GM11168 (cell line): ENCODE results near the gene PRKCE.
"Not testable (repeated sequence)": the region's sequence is repeated elsewhere in the genome, so short reads cannot be mapped to it uniquely, and the experiment has no call there.

ENCODE experiments used
- in situ Hi-C: fragments of 300-500 bp; cut with MboI; formaldehyde crosslinking; loops from one replicate; pipeline ENCODE4 v1.12.0; 2022; ENCODE audit warnings: low sequenced_read_pairs; ENCODE audit not compliant: unreplicated experiment

PRKCE gene

DNA sequence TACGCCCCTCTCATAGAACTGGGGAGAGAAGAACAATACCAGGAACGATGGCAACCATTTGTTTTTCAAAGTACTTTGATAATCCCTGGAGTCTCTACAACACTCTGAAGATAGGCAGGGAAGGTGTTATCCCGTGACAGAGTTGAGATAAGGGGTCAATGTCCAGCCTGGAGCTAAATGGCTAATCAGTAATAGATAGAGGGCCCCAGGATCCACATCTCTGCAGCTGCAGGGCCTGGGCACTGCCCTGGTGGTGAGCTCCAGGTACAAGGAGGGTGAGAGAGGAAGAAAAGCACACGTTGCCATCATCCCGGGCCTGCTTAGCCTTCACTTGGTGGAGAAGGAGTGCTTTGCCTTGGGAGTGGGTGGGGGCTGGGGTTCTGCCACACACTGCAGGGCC, 260.6 kb downstream of the PRKCE start:
- in situ Hi-C loops = no loop called here

DNA sequence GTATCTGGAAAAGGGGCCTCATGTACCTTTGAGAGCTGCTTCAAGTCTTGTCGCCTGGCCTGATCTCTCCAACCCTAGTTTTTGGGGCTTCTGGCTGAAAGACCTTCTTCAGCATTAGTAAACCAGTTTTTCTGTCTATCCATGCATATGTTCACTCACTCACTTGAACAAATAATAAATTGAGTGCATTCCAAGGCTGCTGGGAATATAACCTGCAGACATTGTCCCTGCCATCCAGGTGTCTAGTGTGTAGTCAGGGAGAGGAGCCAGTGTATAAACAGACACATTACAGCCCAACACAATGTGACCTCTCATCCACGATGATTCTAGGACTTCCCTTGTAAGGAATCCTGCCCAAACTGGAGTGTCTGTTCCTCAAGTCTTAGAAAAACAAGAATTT, 262.1 kb downstream of the PRKCE start:
- in situ Hi-C loops = no loop called here

DNA sequence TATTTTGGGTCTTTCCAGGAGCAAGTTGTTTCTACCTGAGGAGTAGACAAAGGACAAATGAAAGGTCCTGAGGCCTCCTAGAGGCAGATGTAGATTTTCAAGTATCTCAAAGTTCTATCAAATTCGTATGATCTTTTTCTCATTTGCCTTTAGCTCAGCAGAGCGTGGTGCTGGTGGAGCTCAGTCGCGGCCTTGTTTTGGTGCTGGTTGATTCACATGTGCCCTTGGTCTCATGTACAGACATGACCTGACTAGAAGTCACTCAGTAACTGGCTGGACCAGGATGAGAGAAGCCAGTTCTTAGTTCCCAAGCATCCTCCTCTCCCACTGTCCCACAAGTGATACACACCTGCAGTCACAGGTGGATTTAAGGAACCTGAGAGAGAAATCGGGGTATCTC, 264.0 kb downstream of the PRKCE start:
- in situ Hi-C loops = no loop called here

DNA sequence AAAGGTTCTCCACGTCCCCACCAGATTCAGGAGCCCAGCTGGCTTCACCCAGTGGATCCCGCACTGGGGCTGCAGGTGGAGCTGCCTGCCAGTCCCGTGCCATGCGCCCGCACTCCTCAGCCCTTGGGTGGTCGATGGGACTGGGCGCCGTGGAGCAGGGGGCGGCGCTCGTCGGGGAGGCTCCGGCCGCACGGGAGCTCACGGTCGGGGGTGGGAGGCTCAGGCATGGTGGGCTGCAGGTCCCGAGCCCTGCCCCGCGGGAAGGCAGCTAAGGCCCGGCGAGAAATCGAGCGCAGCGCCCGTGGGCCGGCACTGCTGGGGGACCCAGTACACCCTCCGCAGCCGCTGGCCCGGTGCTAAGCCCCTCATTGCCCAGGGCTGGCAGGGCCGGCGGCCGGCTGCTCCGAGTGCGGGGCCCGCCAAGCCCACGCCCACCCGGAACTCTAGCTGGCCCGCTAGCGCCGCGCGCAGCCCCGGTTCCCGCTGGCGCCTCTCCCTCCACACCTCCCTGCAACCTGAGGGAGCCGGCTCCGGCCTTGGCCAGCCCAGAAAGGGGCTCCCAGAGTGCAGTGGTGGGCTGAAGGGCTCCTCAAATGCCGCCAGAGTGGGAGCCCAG, 266.2 kb downstream of the PRKCE start:
- in situ Hi-C loops = not testable (repeated sequence)

DNA sequence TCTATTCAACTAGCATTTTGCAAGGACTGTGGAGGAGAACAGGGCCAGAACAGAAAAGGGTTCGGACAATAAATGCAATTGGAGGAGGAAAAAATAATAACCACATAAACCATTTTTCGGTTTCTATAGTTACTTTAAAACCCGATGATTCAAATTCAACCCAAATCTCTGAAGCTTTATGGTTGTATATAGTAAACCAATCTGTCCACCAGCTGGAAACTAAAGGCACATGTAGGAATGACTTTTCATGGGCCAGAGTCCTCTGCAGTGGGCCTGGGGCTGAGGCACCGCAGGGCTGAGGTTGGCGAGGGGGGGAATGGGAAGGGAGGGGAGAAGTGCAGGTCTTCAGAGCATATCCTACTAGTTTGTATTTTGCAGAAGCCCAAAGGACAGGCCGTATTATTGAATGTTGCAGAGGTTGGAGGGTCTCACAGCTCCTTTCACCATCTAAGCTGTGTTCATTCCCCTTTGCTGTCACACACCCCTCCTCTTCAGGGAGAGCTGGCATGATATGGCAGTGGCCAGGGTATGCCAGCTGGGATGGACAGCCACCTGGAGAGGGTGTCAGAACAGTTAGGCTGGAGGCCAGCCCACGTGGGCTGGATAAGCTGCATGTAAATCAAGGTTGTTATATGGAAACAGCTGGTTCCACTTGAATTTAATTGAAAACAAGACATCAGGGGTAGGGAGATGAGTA, 267.1 kb downstream of the PRKCE start:
- in situ Hi-C loops = no loop called here

DNA sequence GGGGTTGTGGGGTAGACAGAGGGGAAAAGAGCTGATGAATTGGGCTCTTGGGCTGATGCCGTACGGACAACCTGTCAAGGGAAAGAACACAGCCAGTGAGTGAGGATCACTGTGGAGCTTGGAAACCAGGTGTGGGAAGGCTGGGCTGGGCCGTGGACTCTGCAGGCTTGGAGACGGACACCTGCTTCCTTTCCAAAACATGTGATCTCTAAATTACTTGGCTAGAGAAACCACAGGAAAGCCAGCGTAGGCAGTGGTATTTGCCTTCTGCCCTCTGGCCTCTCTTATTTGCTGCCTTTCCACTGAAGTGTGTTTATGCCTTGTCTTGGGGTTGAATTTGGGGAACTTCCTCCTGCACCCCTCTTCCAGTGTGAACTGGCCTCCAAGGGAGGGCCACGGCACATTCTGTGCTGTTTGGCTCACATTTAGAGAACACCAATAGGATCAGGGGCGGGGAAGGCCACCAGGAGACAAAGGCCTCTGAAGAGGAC, 267.7 kb downstream of the PRKCE start:
- in situ Hi-C loops = no loop called here

GRCh38 chr2:45919711-45920111, 268.2 kb downstream of the PRKCE start:
- in situ Hi-C loops = no loop called here

DNA sequence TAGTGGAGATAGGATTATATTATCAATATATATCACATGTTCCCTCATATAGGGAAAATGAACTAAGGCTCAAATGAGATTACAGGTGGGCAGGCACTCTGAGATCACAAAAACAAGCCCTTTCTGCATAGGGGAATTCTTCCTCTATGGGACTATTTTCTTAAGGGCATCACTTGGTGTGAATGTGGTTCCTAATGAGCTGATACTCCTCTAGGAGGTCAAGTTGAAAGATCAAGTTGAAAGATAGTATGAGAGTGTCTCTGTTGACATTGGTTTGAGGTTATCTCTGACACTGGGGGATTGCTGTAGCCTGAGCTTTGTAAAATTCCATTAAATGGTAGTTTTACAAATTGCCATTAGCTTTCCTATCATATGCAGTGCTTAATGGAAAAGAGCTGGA, 270.4 kb downstream of the PRKCE start:
- in situ Hi-C loops = no loop called here

GRCh38 chr2:45922577-45922988, 271.1 kb downstream of the PRKCE start:
- in situ Hi-C loops = no loop called here

DNA sequence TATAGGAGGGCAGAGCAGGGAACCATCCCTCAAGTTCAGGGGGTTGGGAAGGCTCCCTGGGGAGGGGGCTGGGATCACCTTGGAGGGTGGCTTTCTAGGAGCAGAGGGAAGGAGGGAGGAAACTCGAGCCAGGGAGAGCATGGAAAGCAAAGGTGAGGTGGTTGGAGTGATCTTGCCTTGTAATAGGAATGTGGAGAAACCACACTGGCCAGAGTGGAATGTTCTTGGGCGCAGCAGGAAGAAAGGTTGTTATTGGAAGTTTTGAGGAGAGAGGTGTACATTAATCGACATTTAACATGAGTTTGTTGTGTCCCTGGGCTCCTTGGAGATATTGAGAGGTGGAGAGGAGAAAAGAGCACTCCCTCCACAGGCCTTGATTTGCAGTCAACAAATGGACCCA, 272.2 kb downstream of the PRKCE start:
- in situ Hi-C loops = no loop called here

DNA sequence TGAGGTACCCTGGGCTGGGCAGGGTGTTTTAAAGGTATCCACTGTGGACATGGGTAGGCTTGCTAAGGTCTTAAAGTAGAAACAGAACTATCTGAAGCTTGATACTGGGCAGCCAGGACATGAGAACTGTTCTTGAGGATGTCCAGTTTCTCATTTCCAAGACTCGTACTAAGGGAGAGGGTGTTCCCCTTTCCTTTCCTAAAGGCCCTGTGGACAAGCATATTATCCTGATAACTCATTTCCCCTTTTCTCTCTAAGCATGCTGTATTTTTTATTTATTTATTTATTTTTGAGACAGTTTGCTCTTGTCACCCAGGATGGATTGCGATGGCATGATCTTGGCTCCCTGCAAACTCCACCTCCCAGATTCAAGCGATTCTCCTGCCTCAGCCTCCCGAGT, 273.6 kb downstream of the PRKCE start:
- in situ Hi-C loops = no loop called here

DNA sequence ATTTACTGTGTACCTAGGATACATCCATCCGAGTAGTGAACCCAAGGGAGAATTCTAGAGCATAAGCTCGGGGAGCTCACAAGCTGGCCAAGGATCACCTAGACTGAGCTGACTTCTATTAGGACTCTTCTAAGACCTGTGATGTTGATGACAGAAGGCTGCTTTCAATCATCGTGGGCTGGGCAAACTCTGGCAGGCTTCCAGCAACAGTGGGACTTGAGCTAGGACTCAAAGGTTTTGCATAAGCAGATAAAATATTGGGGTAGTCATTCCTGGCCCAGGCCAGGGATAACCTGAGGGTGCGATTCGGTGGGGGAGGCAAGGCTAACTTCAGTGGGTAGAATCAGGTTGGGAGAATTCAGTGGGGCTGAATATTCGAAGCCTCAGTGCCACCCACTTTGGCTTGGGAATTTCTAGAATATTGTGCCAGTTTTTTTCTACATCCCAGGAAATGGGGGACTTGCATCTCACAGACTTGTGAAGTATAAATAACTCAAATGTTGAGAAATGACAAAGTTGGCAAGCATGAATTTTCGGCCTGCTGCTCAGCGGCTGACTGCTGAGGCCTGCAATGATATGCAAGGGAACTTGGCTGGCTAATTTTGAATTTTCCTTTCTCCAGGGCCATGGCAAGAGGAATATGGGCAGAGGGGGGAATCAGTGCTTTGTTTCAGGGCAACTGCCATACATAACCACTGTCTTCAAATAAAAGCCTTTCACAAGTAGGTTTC, 274.3 kb downstream of the PRKCE start:
- in situ Hi-C loops = no loop called here

- in situ Hi-C loops = no loop called here
Measured at GRCh38 chr2:45928946-45929345, 277.5 kb downstream of the PRKCE start.

GRCh38 chr2:45929674-45930395, 278.4 kb downstream of the PRKCE start:
- in situ Hi-C loops = no loop called here

DNA sequence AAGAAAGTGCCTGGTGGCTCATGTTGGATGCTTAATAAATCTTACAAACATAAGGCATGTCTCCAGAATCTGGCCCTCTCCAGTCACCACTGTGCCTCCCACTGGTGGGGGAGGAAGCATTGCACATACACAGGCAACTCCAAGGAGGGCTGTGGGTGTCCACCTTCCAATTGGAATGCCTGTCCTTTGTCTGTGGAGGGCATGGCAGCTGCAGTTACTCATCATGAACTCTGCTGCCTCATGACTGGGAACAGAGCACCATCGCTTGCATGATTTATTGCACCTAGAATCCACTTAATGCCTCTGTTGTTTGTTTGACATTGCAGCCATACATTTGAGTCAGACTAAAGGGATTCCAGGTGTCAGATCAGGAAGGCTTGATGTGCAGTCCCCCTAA, 278.9 kb downstream of the PRKCE start:
- in situ Hi-C loops = no loop called here

GRCh38 chr2:45932278-45932975, 281.0 kb downstream of the PRKCE start:
- in situ Hi-C loops = no loop called here

DNA sequence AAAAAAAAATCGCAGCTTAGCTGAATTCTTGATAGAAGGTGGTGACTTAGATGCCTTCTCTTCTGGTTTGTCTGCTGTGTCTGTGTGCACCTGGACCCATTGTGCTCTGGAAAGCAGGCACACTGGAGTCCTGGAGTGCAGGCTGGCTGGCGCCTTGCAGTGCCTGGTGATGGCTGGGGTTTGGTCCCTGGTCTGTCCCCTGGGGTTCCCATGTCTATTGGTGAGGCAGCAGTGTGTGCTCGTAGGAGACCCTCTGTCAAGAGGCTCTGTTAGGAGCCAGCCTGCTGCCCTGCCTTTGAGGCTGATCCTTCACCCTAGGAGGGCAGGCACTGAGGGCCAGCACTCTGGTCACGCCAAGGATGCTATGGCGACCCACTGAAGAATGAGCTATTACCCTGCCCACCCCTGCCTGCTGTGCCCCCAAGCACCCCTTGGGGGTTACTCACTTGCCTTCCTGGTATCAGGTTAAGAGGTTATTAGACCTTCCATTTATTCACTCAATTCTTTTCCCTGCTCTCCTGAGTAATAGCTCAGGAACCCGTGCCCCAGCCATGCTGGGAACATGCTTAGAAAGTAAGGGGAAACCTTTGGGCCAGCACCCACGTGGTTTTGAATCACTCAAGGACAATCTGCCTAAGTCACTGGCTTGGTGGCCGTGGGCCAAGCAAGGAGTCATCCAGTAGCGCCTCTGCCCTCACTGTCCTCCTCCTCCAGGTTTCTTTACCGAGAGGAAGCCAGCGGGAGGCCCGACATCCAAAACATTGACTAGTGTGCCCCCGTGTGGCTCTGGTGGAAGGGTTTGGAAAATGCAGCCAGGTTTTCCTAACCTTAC, 284.5 kb downstream of the PRKCE start:
- in situ Hi-C loops = no loop called here

DNA sequence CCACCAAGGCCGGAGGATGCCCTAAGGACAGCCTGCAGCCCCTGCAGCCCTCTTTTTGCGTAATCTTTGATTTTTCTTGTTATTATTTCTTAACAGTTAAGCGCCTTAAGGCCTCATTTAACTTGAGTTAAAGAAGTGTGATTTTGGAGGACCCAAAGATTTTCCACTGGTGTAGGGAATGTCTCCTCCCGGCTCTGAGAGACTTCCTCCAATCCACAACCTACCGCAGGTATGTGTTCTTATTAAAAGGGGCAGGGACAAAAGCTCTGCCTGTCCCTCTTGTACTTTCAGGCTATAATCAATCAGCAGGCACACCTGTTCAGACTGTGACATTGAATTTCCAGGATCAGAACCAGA, 285.1 kb downstream of the PRKCE start:
- in situ Hi-C loops = no loop called here

DNA sequence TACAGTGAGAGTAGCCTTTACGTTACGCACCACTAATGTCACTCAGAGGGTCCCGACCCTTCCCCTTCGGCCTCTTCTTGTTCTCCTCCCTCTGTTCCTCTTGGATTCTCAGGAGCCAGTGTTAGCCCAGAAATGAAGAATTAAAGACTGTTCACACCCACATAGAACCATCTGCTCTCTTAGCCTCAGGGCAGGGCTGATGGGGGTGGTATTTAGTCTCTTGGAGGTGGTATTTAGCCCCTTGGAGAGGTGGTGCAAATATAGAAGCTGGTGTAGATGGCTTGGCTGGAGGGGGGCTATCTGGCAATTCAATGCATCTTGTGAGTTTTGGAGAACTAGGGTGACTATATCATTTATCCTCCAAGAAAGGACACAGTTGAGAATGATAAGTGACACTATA, 286.5 kb downstream of the PRKCE start:
- in situ Hi-C loops = no loop called here
